OCI-M1 (cell line): ENCODE data around the gene ASCL1.

Source experiments
- DNase-seq: peaks from one replicate; lab custom pipeline; 2025; lab: John Stamatoyannopoulos, UW

Gene ASCL1

GRCh38 chr12:102957339-102958050 lies at the start of gene ASCL1:
ASCL1 (plus strand) TSS chr12:102957674; CDS start chr12:102958245, 571 bp downstream.
- no peak for DNase-seq

GRCh38 chr12:102907918-102908317 lies 49.6 kb upstream of the ASCL1 start:
- DNase-seq, result no peak

- no peak for DNase-seq
Observed at GRCh38 chr12:102910137-102910536, 47.3 kb upstream of the ASCL1 start.

DNA sequence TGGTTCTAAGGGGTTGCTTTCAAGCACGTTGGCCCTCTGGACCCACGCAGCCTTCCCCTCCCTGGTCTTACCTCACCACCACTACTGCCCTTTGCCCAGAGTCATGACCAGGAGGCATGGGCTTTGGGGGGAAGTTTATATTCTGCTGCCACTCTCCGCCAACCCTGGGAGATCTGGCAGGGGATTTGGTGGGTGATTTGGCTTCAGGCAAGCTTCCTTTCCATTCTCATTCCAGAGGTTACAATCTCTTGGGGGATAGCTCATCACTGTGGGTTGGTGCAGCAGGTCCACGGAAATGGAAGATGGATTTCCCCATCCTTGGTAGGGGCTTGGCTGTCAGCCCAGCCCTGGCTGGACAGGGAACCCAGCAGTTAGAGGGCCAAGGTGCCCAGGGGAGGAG lies 46.7 kb upstream of the ASCL1 start:
- DNase-seq, result no peak

GRCh38 chr12:102911320-102911719 lies 46.2 kb upstream of the ASCL1 start:
- no peak for DNase-seq

GRCh38 chr12:102912258-102912657 lies 45.2 kb upstream of the ASCL1 start:
- DNase-seq, result no peak

- DNase-seq, result no peak
Observed at GRCh38 chr12:102913453-102914226, 43.8 kb upstream of the ASCL1 start.

- DNase-seq, result no peak
Observed at GRCh38 chr12:102916252-102917025, 41.0 kb upstream of the ASCL1 start.

DNA sequence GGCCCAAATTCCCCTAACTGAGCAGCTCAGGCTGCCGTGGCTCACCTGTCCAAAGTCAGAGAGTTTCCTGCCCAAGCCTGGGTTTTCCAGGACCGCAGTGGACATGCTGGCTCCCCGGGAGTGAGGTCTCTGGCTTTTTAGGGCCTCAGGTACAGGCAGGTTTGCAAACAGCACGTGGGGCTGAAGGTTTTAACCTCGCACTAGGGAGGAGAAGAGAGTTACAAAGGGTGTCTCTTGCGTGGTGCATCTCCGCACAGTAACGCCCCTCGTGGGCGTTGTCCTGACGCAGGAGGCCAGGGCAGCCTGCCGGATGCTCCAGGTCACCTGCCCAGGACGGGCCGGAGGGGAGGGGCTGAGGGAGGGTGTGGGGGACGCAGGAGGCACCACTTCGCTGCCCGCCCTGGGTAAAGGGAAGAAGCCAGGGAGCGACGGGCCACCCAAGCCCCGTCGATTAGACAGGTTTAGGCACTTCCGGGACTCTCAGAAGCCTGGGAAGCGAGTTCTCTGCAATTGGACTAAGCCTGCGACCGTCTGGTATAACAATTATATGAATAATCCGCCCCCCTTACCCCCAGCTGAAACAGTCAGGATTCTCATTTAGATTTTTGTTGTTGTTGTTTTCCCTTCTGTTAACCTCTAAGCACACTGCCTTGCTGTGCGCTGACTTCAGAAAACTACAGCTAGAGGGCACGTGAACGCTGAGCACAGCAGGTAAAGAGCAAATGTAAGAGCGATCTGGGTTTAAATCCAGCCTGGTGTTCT lies 40.3 kb upstream of the ASCL1 start, which contains the start of gene PAH:
Gene PAH, minus strand, starts transcription at position 219 of the 762 bp plus-strand sequence. Its CDS starts 114 bp downstream, at position 105.
- DNase-seq, result no peak

DNA sequence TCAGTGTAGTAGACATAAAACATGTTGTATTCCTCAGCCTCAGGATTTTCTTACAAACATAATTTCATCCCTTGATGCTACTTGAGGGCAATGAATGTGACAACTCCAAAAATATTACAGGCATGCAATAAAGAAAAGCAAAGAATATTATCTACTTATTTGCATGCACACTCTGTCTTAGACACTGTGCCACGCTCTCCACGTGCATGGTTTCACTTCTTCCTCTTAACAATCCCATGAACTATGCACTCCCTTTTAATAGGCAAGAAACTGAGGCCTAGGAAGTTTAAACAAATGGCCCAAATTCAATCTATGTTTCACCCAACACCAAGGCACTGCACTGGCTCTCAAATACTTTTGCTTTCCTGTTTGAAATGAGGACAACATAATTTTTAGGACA lies 38.6 kb upstream of the ASCL1 start:
- no peak for DNase-seq

DNA sequence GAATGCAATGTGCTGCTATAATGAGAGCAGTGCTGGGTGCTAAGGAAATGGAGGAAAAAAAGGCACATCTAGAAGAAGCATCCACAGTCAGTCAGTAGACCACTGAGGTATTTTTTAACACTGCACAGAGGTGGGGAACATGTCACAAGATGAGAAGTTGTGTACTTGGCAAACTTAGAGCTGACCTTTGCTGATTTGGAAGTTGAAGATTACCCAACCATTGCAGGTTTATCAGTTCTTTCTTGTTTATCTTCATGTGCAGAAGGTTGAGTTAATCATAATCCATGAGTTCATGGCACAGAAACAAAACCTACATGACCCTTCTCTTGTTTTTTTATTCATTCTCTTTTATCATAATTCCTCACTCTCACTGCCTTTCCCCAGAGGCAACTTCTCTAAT lies 37.2 kb upstream of the ASCL1 start:
- peak; percentile 70 for DNase-seq

- no peak for DNase-seq
Observed at GRCh38 chr12:102921240-102921639, 36.2 kb upstream of the ASCL1 start.

DNA sequence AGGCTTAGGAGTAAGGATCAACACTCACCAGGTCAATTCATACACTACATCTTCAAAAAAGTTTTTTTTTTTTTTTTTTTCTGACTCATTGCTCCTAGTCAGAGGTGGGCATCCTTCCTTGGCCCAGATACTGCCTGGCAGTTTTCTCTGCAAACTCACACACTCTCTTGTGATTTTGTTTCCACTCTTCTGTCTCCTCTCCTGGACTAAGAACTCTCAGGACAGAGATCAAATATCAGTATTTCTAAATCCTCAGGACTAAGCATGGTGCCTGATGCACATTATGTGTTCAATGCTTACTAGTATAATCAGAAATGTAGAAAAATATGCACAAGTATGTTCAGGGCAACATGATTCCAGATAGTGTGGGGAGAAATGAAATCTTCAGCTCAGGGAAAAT lies 30.3 kb upstream of the ASCL1 start:
- no peak for DNase-seq

DNA sequence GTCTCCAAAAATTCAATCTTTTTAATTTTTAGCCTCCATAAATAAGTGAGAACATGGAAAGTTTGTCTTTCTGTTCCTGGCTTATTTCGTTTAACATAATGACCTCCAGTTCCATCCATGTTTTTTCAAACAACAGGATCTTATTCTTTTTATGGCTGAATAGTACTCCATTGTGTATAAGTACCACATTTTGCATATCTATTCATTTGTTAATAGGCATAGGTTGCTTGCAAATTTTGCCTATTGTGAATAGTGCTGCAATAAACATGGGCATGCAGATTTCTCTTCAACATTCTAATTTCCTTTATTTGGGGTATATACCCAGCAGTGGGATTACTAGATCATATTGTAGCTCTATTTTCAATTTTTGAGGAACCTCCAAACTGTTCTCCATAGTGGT lies 24.3 kb upstream of the ASCL1 start:
- DNase-seq, result no peak

DNA sequence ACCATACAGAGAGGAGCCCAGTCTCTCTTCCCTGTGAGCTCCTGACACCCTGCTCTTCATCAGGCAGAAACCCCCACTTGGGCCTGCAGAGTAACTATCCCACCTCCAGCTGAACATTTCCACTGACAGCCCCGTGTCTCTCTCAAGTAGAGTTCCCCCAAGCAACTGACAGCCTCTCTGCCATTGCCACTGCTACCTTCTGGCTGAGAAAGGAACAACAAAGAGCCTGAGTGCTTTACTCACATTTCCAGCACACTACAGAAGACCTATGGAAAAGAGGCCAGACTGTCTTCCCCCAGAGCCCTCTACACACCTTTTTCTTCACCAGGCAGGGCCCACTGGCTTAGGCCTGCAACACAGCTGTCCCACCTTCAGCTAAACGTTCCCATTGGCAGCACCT lies 18.4 kb upstream of the ASCL1 start:
- no peak for DNase-seq

- peak; percentile 26 for DNase-seq
Observed at GRCh38 chr12:102939670-102940222, 17.7 kb upstream of the ASCL1 start.

- no peak for DNase-seq
Observed at GRCh38 chr12:102946042-102946441, 11.4 kb upstream of the ASCL1 start.

GRCh38 chr12:102948941-102949352 lies 8.5 kb upstream of the ASCL1 start:
- peak; percentile 54 for DNase-seq

- DNase-seq, result no peak
Observed at GRCh38 chr12:102950107-102950949, 7.1 kb upstream of the ASCL1 start.

GRCh38 chr12:102950950-102951619 lies 6.4 kb upstream of the ASCL1 start:
- peak; percentile 20 for DNase-seq
